ENCODE measurements around the gene MYCBP2.

DNA sequence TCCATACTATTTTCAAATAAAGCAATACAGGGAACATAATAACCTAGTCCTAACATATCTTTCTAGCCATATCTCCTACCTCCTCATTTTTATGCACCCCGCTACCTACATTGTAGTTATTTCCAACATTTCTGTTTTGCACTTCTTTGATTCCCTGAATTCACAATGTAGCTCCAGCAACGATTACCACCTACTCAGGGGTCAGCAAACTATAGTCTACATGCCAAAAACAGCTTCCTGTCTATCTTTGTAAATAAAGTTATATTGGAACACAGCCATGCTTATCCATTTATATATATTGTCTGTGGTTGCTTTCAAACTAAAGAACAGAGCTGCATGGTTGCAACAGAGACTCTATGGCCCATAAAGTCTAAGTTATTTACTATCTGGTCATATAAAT, 16.7 kb downstream of the MYCBP2 start:
- TF ChIP-seq POLR2A (IDR thresholded peaks at IDR 0.05) = no peak
- TF ChIP-seq, protein P1, sequence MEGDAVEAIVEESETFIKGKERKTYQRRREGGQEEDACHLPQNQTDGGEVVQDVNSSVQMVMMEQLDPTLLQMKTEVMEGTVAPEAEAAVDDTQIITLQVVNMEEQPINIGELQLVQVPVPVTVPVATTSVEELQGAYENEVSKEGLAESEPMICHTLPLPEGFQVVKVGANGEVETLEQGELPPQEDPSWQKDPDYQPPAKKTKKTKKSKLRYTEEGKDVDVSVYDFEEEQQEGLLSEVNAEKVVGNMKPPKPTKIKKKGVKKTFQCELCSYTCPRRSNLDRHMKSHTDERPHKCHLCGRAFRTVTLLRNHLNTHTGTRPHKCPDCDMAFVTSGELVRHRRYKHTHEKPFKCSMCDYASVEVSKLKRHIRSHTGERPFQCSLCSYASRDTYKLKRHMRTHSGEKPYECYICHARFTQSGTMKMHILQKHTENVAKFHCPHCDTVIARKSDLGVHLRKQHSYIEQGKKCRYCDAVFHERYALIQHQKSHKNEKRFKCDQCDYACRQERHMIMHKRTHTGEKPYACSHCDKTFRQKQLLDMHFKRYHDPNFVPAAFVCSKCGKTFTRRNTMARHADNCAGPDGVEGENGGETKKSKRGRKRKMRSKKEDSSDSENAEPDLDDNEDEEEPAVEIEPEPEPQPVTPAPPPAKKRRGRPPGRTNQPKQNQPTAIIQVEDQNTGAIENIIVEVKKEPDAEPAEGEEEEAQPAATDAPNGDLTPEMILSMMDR (IDR thresholded peaks at IDR 0.05 in 8 of 11, conservative IDR thresholded peaks at IDR 0.05 in 3 of 11) = no peak
